GM19035 (cell line): ENCODE results near the gene PLCB3.
A peak's percentile ranks its signal among the peaks of the same experiment; 100 is the strongest.
"Not testable (repeated sequence)": the region's sequence is repeated elsewhere in the genome, so short reads cannot be mapped to it uniquely, and the experiment has no call there.

Experiments used
- ATAC-seq: cut with Tn5 transposase; IDR thresholded peaks from one replicate; pipeline ENCODE4 v1.9.1; 2021; ENCODE audit not compliant: unreplicated experiment

Gene PLCB3

GRCh38 chr11:64303109-64304031 is 52.0 kb downstream of the PLCB3 start:
- ATAC-seq: no peak

- no peak for ATAC-seq
Observed at GRCh38 chr11:64304032-64304315, 52.6 kb downstream of the PLCB3 start.

DNA sequence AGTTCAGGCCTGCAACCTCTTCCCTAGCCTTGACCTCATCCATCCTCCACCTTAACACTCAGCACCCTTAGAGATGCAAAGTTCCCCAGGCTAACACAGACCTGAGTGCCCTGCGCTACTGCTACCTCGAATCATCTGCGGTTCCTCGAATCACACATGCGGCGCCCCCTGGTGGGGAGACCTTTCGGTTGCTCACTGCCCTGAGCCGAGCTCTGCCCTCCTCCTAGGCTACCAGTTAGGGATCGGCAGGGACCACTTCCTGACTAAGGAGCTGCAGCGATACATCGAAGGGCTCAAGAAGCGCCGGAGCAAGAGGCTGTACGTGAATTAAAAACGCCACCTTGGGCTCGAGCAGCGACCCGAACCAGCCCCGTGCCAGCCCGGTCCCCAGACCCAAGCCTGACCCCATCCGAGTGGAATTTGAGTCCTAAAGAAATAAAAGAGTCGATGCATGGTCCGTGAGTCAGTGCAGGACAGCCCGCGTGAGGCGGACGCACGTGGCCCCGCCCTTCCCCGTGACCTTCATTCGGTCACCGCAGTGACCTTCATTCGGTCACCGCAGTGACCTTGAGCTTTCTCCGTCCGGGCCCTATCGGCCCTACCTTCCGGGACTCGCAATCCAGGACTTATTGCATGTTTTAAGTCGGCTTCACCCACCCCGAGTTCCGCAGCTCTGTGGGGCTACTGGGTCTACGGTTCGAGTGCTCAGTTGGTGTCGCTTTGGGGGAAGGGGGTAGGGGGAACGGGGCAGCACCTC is 53.2 kb downstream of the PLCB3 start:
- ATAC-seq: peak; percentile 26

- peak; percentile 70 for ATAC-seq
Observed at GRCh38 chr11:64305075-64305690, 53.9 kb downstream of the PLCB3 start, which contains the start of gene ESRRA. Gene ESRRA (plus strand): TSS chr11:64305524. CDS start chr11:64307180, 1,656 bp downstream.

GRCh38 chr11:64305691-64306562 is 54.6 kb downstream of the PLCB3 start:
- ATAC-seq: peak; percentile 25

- ATAC-seq: no peak
Observed at GRCh38 chr11:64306563-64306875, 55.2 kb downstream of the PLCB3 start.

DNA sequence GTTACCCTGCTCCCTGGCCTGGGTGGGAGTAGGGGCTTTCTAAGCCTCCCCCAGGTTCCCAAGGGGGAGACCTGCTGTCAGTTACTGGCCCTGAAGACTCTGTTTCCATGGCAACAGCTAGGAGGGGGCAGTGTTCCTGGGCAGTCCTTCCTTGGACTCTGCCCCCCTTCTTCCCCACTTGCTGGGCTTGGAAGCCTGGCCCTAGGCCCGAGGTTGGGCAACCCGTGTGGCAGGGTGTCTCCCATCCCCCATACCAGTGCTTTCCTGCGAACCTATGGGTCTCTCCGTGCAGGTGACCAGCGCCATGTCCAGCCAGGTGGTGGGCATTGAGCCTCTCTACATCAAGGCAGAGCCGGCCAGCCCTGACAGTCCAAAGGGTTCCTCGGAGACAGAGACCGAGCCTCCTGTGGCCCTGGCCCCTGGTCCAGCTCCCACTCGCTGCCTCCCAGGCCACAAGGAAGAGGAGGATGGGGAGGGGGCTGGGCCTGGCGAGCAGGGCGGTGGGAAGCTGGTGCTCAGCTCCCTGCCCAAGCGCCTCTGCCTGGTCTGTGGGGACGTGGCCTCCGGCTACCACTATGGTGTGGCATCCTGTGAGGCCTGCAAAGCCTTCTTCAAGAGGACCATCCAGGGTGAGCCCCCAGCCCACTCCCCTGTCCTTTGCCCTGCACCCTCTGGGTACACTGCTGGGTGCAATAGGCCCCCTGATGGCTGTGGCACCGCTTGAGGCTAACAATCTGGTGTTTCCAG is 55.7 kb downstream of the PLCB3 start:
- no peak for ATAC-seq

- not testable (repeated sequence) for ATAC-seq
Observed at GRCh38 chr11:64307795-64308194, 56.5 kb downstream of the PLCB3 start.

- no peak for ATAC-seq
Observed at GRCh38 chr11:64312947-64313346, 61.6 kb downstream of the PLCB3 start.

- ATAC-seq: no peak
Observed at GRCh38 chr11:64313491-64314145, 62.3 kb downstream of the PLCB3 start.

GRCh38 chr11:64314146-64314804 is 62.9 kb downstream of the PLCB3 start:
- ATAC-seq: no peak

DNA sequence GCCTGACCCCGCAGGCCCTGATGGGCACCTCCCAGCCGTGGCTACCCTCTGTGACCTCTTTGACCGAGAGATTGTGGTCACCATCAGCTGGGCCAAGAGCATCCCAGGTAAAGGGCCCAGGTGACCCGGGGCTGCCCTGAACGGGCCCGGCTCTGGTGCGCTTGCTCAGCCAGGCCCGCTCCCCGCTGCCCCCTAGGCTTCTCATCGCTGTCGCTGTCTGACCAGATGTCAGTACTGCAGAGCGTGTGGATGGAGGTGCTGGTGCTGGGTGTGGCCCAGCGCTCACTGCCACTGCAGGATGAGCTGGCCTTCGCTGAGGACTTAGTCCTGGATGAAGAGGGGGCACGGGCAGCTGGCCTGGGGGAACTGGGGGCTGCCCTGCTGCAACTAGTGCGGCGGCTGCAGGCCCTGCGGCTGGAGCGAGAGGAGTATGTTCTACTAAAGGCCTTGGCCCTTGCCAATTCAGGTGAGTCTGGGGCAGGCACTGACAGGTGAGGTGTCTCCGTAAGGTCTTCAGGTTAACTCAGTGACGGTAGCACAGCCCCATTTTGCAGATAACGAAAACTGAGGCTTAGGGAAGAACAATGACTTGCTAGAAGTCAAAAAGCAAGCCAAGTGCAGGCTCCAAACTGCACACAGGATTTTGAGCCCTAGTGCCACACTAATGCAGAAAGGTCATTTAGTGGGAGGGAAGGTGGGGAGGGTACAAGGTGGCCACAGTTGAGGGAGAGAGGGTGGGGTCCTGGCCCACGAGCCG is 63.7 kb downstream of the PLCB3 start:
- no peak for ATAC-seq

DNA sequence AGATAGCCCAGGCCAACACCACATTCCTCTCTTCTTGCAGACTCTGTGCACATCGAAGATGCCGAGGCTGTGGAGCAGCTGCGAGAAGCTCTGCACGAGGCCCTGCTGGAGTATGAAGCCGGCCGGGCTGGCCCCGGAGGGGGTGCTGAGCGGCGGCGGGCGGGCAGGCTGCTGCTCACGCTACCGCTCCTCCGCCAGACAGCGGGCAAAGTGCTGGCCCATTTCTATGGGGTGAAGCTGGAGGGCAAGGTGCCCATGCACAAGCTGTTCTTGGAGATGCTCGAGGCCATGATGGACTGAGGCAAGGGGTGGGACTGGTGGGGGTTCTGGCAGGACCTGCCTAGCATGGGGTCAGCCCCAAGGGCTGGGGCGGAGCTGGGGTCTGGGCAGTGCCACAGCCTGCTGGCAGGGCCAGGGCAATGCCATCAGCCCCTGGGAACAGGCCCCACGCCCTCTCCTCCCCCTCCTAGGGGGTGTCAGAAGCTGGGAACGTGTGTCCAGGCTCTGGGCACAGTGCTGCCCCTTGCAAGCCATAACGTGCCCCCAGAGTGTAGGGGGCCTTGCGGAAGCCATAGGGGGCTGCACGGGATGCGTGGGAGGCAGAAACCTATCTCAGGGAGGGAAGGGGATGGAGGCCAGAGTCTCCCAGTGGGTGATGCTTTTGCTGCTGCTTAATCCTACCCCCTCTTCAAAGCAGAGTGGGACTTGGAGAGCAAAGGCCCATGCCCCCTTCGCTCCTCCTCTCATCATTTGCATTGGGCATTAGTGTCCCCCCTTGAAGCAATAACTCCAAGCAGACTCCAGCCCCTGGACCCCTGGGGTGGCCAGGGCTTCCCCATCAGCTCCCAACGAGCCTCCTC is 64.6 kb downstream of the PLCB3 start:
- not testable (repeated sequence) for ATAC-seq

DNA sequence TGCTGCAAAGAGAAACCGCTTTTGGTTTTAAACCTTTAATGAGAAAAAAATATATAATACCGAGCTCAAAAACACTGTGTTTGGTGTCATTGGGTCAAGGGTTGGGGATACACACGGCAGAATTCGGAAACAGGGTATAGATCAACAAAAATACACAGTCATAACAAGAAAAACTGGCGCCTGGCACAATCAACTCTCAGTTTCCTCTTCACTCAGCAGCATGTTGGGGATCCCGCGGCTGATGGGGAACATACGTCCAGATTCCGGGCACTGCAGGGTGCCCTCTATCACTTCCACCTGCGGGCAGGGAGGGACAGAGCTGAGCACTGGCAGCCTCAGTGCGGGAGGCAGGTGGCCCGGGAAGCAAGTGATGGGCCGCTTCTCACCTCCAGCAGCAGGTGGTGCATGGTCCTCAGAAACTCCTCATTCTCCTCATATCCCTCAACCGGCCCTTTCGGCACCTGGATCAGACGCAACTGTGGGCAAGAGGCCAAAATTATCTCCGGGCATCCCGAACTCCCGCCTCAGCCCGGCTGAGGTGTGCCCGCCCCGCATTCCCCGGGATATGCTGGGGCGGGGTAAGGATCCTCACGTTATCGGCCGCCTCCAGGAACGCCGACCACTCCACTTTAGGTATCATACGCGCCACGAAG is 65.5 kb downstream of the PLCB3 start:
- peak; percentile 4 for ATAC-seq

- ATAC-seq: peak; percentile 66
Observed at GRCh38 chr11:64317325-64317960, 66.1 kb downstream of the PLCB3 start, which contains the start of gene TRMT112. Gene TRMT112 (minus strand): TSS chr11:64317559. CDS start chr11:64317526, 33 bp downstream.
